ENCODE results near the gene NEK7.

The NEK7 gene

GRCh38 chr1:198361237-198361767, 204.5 kb downstream of the NEK7 start:
- no peaks in the 10 kb centered on the region for H3K36me3 Mint-ChIP-seq (ENCODE audit: low read depth)
- no peak overlapping the region for H3K27ac Mint-ChIP-seq
- H3K4me3 Mint-ChIP-seq: no peak overlapping the region

DNA sequence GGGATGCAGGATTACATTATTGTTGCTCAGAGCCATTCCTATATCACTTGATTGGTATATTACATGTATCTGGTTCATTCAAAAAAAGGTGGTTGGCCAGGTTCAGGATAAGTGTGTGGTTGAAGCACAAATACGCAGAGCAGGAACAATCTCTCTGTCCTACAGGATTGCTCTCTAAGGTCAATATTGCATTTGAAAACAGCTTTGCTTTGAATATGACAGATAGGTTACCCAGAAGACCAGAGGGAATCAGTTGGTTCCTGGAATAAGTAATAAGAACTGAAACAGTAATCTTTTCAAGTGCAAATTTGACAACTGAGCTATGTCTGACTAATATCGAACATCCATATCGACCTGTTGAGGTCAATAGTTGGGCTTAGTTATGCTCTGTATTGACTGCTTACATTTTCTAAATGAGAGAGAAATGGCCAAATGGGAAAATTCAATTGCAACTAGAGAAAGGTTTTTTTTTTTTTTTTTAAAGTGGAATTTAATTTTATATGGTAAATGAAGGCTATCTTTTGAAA, 206.9 kb downstream of the NEK7 start:
- Mint-ChIP-seq H3K4me1 (ENCODE audit: low read depth) (no peaks in the 10 kb centered on the region), H3K36me3 (ENCODE audit: low read depth) (no peaks in the 10 kb centered on the region), H3K9me3 (peaks cover 4% of the 10 kb centered on the region), H3K27ac (no peak overlapping the region), H3K27me3 (no peaks in the 10 kb centered on the region), H3K4me3 (no peak overlapping the region)

More at GRCh38 chr1:198361237-198361767, 204.5 kb downstream of the NEK7 start:
- H3K9me3 Mint-ChIP-seq: no peaks in the 10 kb centered on the region
- H3K4me1 Mint-ChIP-seq (ENCODE audit: low read depth): no peaks in the 10 kb centered on the region
- H3K27me3 Mint-ChIP-seq: no peaks in the 10 kb centered on the region

DNA sequence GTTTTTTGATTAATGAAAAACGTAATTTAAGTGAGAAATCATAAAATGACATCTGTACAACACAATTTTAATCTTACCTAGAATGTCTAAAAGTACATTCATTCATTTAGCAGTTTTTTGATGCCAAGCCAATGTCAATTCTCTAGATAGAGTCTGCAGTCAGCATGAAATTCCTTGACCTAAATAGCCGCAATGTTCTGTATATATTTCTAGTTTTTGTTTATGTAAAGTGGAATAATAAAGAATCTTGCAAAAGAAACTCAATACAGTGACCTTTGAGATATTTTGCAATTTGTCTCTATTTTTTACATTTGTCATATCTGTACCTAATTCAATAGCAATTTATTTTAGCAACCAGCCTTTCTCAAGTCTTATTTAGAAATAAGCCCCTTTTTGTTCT, 207.7 kb downstream of the NEK7 start:
- Mint-ChIP-seq H3K27ac (no peak overlapping the region), H3K27me3 (no peaks in the 10 kb centered on the region)

DNA sequence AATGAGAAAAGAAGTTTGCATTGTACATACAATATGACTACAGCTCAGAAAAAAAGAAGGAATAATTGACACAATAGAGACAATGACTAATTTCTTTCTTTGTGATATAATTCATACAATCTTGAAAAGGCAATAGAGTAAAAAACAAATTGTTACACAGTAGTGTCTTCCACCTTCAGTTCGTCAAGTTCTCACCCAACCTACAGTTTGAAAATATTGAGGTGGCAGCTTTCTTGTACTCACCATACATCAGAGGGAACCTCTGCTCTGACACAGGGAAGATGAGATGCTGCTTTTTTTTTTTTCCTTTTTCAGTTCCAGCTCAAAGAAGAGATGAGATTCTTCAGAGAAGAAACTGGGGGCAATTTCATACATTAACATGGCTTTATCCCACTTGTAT, 210.5 kb downstream of the NEK7 start:
- peaks cover 11% of the 10 kb centered on the region for H3K9me3 Mint-ChIP-seq
- H3K27ac Mint-ChIP-seq: no peak overlapping the region
- peaks cover 6% of the 10 kb centered on the region for H3K36me3 Mint-ChIP-seq (ENCODE audit: low read depth)
- H3K4me1 Mint-ChIP-seq (ENCODE audit: low read depth): no peaks in the 10 kb centered on the region
- no peak overlapping the region for H3K4me3 Mint-ChIP-seq
- no peaks in the 10 kb centered on the region for H3K27me3 Mint-ChIP-seq

More for the DNA sequence above, 207.7 kb downstream of the NEK7 start:
- no peaks in the 10 kb centered on the region for H3K4me1 Mint-ChIP-seq (ENCODE audit: low read depth)
- peaks cover 7% of the 10 kb centered on the region for H3K9me3 Mint-ChIP-seq
- no peak overlapping the region for H3K4me3 Mint-ChIP-seq
- peaks cover 3% of the 10 kb centered on the region for H3K36me3 Mint-ChIP-seq (ENCODE audit: low read depth)

DNA sequence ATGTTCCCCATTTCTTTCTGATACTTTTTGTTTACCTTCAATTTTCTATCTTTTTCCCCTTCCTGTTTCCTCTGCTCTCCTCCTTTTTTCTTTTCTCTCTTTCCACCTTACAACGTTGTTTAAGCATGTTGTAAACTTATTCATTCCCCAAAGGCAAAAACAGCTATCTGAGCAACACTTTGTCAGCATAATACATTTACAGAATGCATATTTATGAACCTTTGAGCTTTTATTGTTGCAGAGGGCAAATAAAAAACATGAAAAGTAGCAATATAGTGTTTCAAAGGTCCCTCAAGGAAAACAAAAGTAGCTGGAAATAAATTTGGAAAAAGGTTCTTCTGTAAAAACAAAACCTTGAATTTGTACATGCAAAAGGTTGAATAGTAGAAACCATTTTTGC, 214.2 kb downstream of the NEK7 start:
- no peak overlapping the region for H3K4me3 Mint-ChIP-seq
- no peak overlapping the region for H3K27ac Mint-ChIP-seq
- H3K9me3 Mint-ChIP-seq: peaks cover 14% of the 10 kb centered on the region
- peaks cover 6% of the 10 kb centered on the region for H3K36me3 Mint-ChIP-seq (ENCODE audit: low read depth)
- no peaks in the 10 kb centered on the region for H3K4me1 Mint-ChIP-seq (ENCODE audit: low read depth)
- H3K27me3 Mint-ChIP-seq: no peaks in the 10 kb centered on the region
